Measurements from ENCODE around the gene AKAP5.
A peak's percentile ranks its signal among the peaks of the same experiment; 100 is the strongest.

- TF ChIP-seq ZSCAN18 (CRISPR knock-in tag; IDR thresholded peaks at IDR 0.05) = no peak
- TF ChIP-seq CTCF (IDR thresholded peaks at IDR 0.05) = no peak
- no peak for TF ChIP-seq JUN (CRISPR knock-in tag; IDR thresholded peaks at IDR 0.05)
- no peak for TF ChIP-seq ZNF263 (CRISPR knock-in tag; IDR thresholded peaks at IDR 0.05; ENCODE audit: low read depth)
- TF ChIP-seq NFYB (CRISPR knock-in tag; conservative IDR thresholded peaks at IDR 0.05; ENCODE audit: low read depth) = peak; percentile 33; the same call in 1 of the 2 replicates
- no peak; the same call in 1 of the 2 replicates for TF ChIP-seq ESRRA (CRISPR knock-in tag; IDR thresholded peaks at IDR 0.05; ENCODE audit: borderline replicate concordance)
- no peak; the same call in 1 of the 2 replicates for TF ChIP-seq AFF4 (CRISPR knock-in tag; IDR thresholded peaks at IDR 0.05; ENCODE audit: borderline replicate concordance)
- TF ChIP-seq MAX (CRISPR knock-in tag; IDR thresholded peaks at IDR 0.05) = no peak
- TF ChIP-seq MYBL2 (CRISPR knock-in tag; IDR thresholded peaks at IDR 0.05) = 0 out of 2 replicates have a peak, but pooled peaks have one; percentile 77
- TF ChIP-seq E2F1 (CRISPR knock-in tag; IDR thresholded peaks at IDR 0.05) = no peak
Observed at GRCh38 chr14:64504310-64504896, 39.1 kb downstream of the AKAP5 start, which contains the start of gene ZBTB1.
